GM12878 (cell line): Measurements from ENCODE around the gene PPP1CC. TPM values are rescaled to one million over a fixed set of nuclear protein-coding genes. Genes with fewer than 3 reads are reported as not detected.

Experiments used
- ATAC-seq: fragments of 200-7000 bp; cut with Tn5 transposase; 3 replicates; pipeline ENCODE4 v1.9.1; 2020; ENCODE audit warnings: mild to moderate bottlenecking, moderate library complexity
- BruUV-seq: library from RNA; stranded (reverse); fragments of 400-500 nt; replicated peaks from 2 replicates; lab custom pipeline; 2021; lab: Mats Ljungman, UMichigan
- CTCF ChIA-PET: fragments of 300-600 bp; sonication (Branson Sonifier 250); formaldehyde crosslinking; extraction: SDS; loops from one replicate; lab custom pipeline; 2021; ENCODE audit warnings: inconsistent platforms; lab: Yijun Ruan, JAX
- POLR2A ChIA-PET: fragments of 350-600 bp; formaldehyde crosslinking; extraction: SDS; loops from one replicate; lab custom pipeline; 2021; ENCODE audit warnings: inconsistent platforms; lab: Charles Lee
- RAD21 ChIA-PET: fragments of 300-600 bp; sonication (Branson Sonifier 250); formaldehyde crosslinking; loops from one replicate; lab custom pipeline; 2023; ENCODE audit warnings: antibody characterized with exemption; ENCODE audit not compliant: unreplicated experiment; lab: Charles Lee
- SMC1A ChIA-PET: fragments of 300-600 bp; sonication (Branson Sonifier 250); formaldehyde crosslinking; loops from one replicate; lab custom pipeline; 2023; ENCODE audit not compliant: unreplicated experiment, uncharacterized antibody; lab: Charles Lee
- DNase-seq: peaks from one replicate; pipeline ENCODE4 v3.0.0-alpha.2; 2011; ENCODE audit warnings: low read depth, low spot score
- FAIRE-seq: peaks from 3 replicates; lab custom pipeline; 2011; peaks lifted over from hg19 to GRCh38; lab: Jason Lieb, UNC
- H2AFZ ChIP-seq: 2 replicates; pipeline ENCODE4 v1.6.0; 2011; ENCODE audit warnings: low read depth, low read length, control low read depth; ENCODE audit not compliant: control insufficient read depth
- H3K27ac ChIP-seq: 2 replicates; pipeline ENCODE4 v1.5.1; 2011; ENCODE audit warnings: control low read depth; ENCODE audit not compliant: control insufficient read depth, insufficient read depth
- H3K27me3 ChIP-seq, 2 experiments: replicated peaks in 1 of 2; 2 replicates each; pipeline versions ENCODE4 v1.6.0 to v1.6.1; 2011; ENCODE audit warnings: low read length in 1 of 2; ENCODE audit not compliant: control insufficient read depth in 2 of 2, insufficient read depth in 2 of 2
- H3K36me3 ChIP-seq, 2 experiments: 2 replicates each; pipeline ENCODE4 v1.5.1; 2011; ENCODE audit warnings: low read length in 1 of 2; ENCODE audit not compliant: control insufficient read depth in 2 of 2, insufficient read depth in 2 of 2
- H3K4me1 ChIP-seq: 2 replicates; pipeline ENCODE4 v1.6.1; 2011; ENCODE audit warnings: mild to moderate bottlenecking, low read length, moderate library complexity, mixed read lengths; ENCODE audit not compliant: control insufficient read depth, insufficient read depth
- H3K4me2 ChIP-seq: 2 replicates; pipeline ENCODE4 v1.6.0; 2011; ENCODE audit warnings: control low read depth; ENCODE audit not compliant: control insufficient read depth, insufficient read depth
- H3K4me3 ChIP-seq: fragments of 200-600 bp; sonication (generic); 2 replicates; pipeline ENCODE4 v1.5.1; 2016
- H3K79me2 ChIP-seq: 2 replicates; pipeline ENCODE4 v1.6.0; 2011; ENCODE audit warnings: low read length; ENCODE audit not compliant: control insufficient read depth, insufficient read depth
- H3K9ac ChIP-seq: 2 replicates; pipeline ENCODE4 v1.8.0; 2011; ENCODE audit warnings: low read length, control low read depth, mixed read lengths; ENCODE audit not compliant: control insufficient read depth, insufficient read depth
- H3K9me3 ChIP-seq: replicated peaks from 3 replicates; pipeline ENCODE4 v1.5.1; 2011; ENCODE audit warnings: mild to moderate bottlenecking, low read length; ENCODE audit not compliant: control insufficient read depth, insufficient read depth
- H4K20me1 ChIP-seq: 2 replicates; pipeline ENCODE4 v1.6.0; 2011; ENCODE audit not compliant: control insufficient read depth, insufficient read depth
- CBX3 ChIP-seq: fragments of 200-600 bp; sonication (generic); IDR thresholded peaks from 2 replicates; pipeline ENCODE4 v1.6.1; 2016; ENCODE audit warnings: low read depth, borderline replicate concordance
- DPF2 ChIP-seq: fragments of 450-650 bp; IDR thresholded peaks from 2 replicates; pipeline ENCODE4 v1.6.1; 2017; ENCODE audit warnings: mild to moderate bottlenecking
- ETV6 ChIP-seq, 2 experiments: fragments of 450-650 bp in 1 of 2; IDR thresholded peaks in 1 of 2; conservative IDR thresholded peaks in 1 of 2; 2 replicates each; pipeline ENCODE4 v1.6.1; 2014; ENCODE audit warnings: antibody characterized with exemption in 1 of 2, borderline replicate concordance in 1 of 2, low read depth in 1 of 2, mild to moderate bottlenecking in 1 of 2, moderate library complexity in 1 of 2
- JUND ChIP-seq: IDR thresholded peaks from 2 replicates; pipeline ENCODE4 v1.6.1; 2012; ENCODE audit warnings: low read depth, mild to moderate bottlenecking, low read length, improper control_type of control experiment, moderate library complexity
- NFXL1 ChIP-seq: fragments of 450-650 bp; IDR thresholded peaks from 2 replicates; pipeline ENCODE4 v1.6.1; 2017; ENCODE audit warnings: antibody characterized with exemption, mild to moderate bottlenecking, borderline replicate concordance
- PAX5 ChIP-seq: IDR thresholded peaks from 2 replicates; pipeline ENCODE4 v1.6.1; 2011; ENCODE audit warnings: low read depth, low read length, borderline replicate concordance
- POLR2AphosphoS5 ChIP-seq: IDR thresholded peaks from 2 replicates; pipeline ENCODE4 v1.6.1; 2011; ENCODE audit warnings: mild to moderate bottlenecking, low read length, inconsistent platforms
- SKIL ChIP-seq: fragments of 450-650 bp; IDR thresholded peaks from 2 replicates; pipeline ENCODE4 v1.6.1; 2017; ENCODE audit warnings: mild to moderate bottlenecking, low read depth, inconsistent platforms; ENCODE audit not compliant: poor library complexity, severe bottlenecking
- SMAD5 ChIP-seq: IDR thresholded peaks from 2 replicates; pipeline ENCODE4 v1.6.1; 2016; ENCODE audit warnings: antibody characterized with exemption, low read depth
- SREBF1 ChIP-seq: IDR thresholded peaks from 2 replicates; pipeline ENCODE4 v1.6.1; 2012; ENCODE audit warnings: mild to moderate bottlenecking, low read length
- TBL1XR1 ChIP-seq: IDR thresholded peaks from 2 replicates; pipeline ENCODE4 v1.6.1; 2012; ENCODE audit warnings: low read depth, low read length, improper control_type of control experiment
- TCF3 ChIP-seq: IDR thresholded peaks from 2 replicates; pipeline ENCODE4 v1.6.1; 2012; ENCODE audit warnings: low read depth, mild to moderate bottlenecking, low read length, borderline replicate concordance; ENCODE audit not compliant: insufficient read depth
- TCF7 ChIP-seq: IDR thresholded peaks from 2 replicates; pipeline ENCODE4 v1.6.1; 2014; ENCODE audit warnings: antibody characterized with exemption, borderline replicate concordance
- ZBED1 ChIP-seq: IDR thresholded peaks from 2 replicates; pipeline ENCODE4 v1.6.1; 2016; ENCODE audit warnings: borderline replicate concordance
- ZNF217 ChIP-seq: fragments of 450-650 bp; IDR thresholded peaks from 2 replicates; pipeline ENCODE4 v1.6.1; 2017; ENCODE audit warnings: antibody characterized with exemption, mild to moderate bottlenecking
- ZNF384 ChIP-seq: IDR thresholded peaks from 2 replicates; pipeline ENCODE4 v1.6.1; 2012; ENCODE audit warnings: low read depth, mild to moderate bottlenecking, low read length, improper control_type of control experiment, borderline replicate concordance
- WGBS: methylation state at CpG from one replicate; pipeline ENCODE4 v1.1.6; 2016; ENCODE audit warnings: low lambda C conversion rate; ENCODE audit not compliant: insufficient replicate concordance, insufficient coverage; ENCODE audit errors: missing lambda C conversion rate; 5-methylcytosine and 5-hydroxymethylcytosine counted together
- in situ Hi-C: fragments of 300-500 bp; cut with MboI; formaldehyde crosslinking; loops from 9 replicates; pipeline ENCODE4 v1.14.3; 2018; ENCODE audit warnings: mixed read lengths
- intact Hi-C: fragments of 100-400 bp; cut with micrococcal nuclease; formaldehyde crosslinking; loops from one replicate; pipeline ENCODE4 v1.14.2; 2022; ENCODE audit not compliant: unreplicated experiment
- polyA plus RNA-seq, 11 experiments: library from polyadenylated mRNA; depleted of rRNA in 4 of 11; unstranded in 6 of 11; stranded (reverse) in 5 of 11; fragments of >200 nt; fragmentation: Nextera tagmentation in 4 of 11; fragmentation: Illumina TruSeq in 1 of 11; extraction: Ambion mirVana in 4 of 11; extraction: Trizol in 1 of 11; gene quantifications; 1 replicate in 1 of 11; 2 replicates in 10 of 11; pipeline versions ENCODE4 v1.2.1 to v1.2.3, GENCODE V29; 2011 to 2016; ENCODE audit warnings: inconsistent platforms in 2 of 11, missing spikeins in 2 of 11, low read depth in 1 of 11
- total RNA-seq, 4 experiments: library from RNA; depleted of rRNA in 3 of 4; stranded (reverse); fragments of >200 nt in 3 of 4; fragmentation: Illumina TruSeq in 1 of 4; extraction: Trizol in 1 of 4; gene quantifications; 2 replicates each; pipeline versions ENCODE4 v1.2.1 to v1.2.3, GENCODE V29; 2013 to 2021
- TF ChIP-seq, protein P1 (sequence below): IDR thresholded peaks from 2 replicates; pipeline ENCODE4 v1.6.1; 2011; ENCODE audit warnings: low read depth, mild to moderate bottlenecking, low read length, moderate library complexity, borderline replicate concordance; ENCODE audit errors: extremely low read depth
- TF ChIP-seq, protein P2 (sequence below): fragments of 450-650 bp; conservative IDR thresholded peaks from 2 replicates; pipeline ENCODE4 v1.6.1; 2017; ENCODE audit warnings: mild to moderate bottlenecking, moderate library complexity

The PPP1CC gene
- total and polyA plus RNA-seq, 10 of the 15 experiments (the other 5 are each of a cell fraction or from before 2014, with no cell fraction given), result 64.4 to 279 (median 157) TPM

GRCh38 chr12:110786012-110786411 is 43.3 kb upstream of the PPP1CC start:
- Histone ChIP-seq H3K4me2 (no peak overlapping the region), H3K36me3 (no peaks in the 10 kb centered on the region), H3K79me2 (no peaks in the 10 kb centered on the region), H4K20me1 (no peaks in the 10 kb centered on the region)
- FAIRE-seq, result no peak
- TF ChIP-seq, protein P1, sequence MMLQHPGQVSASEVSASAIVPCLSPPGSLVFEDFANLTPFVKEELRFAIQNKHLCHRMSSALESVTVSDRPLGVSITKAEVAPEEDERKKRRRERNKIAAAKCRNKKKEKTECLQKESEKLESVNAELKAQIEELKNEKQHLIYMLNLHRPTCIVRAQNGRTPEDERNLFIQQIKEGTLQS, result no peak
- TF ChIP-seq ZBED1 (no peak), JUND (no peak), SMAD5 (no peak), TBL1XR1 (no peak), ETV6 (conservative IDR thresholded peaks at IDR 0.05 in 1 of 2, IDR thresholded peaks at IDR 0.05 in 1 of 2; ENCODE audit: borderline replicate concordance in 1 of 2, low read depth in 1 of 2) (no peak), NFXL1 (no peak), ZNF384 (no peak), TCF7 (no peak), DPF2 (no peak), CBX3 (no peak), POLR2AphosphoS5 (no peak), SREBF1 (no peak), TCF3 (no peak), PAX5 (no peak), ZNF217 (no peak), SKIL (no peak)
- TF ChIP-seq, protein P2, sequence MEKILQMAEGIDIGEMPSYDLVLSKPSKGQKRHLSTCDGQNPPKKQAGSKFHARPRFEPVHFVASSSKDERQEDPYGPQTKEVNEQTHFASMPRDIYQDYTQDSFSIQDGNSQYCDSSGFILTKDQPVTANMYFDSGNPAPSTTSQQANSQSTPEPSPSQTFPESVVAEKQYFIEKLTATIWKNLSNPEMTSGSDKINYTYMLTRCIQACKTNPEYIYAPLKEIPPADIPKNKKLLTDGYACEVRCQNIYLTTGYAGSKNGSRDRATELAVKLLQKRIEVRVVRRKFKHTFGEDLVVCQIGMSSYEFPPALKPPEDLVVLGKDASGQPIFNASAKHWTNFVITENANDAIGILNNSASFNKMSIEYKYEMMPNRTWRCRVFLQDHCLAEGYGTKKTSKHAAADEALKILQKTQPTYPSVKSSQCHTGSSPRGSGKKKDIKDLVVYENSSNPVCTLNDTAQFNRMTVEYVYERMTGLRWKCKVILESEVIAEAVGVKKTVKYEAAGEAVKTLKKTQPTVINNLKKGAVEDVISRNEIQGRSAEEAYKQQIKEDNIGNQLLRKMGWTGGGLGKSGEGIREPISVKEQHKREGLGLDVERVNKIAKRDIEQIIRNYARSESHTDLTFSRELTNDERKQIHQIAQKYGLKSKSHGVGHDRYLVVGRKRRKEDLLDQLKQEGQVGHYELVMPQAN, result no peak
- TF ChIP-seq, all 136 proteins: peak for 0
- intact Hi-C loops (no loop called here), in situ Hi-C loops (no loop called here)
- Histone ChIP-seq H3K9me3 (no peaks in the 10 kb centered on the region), H3K4me3 (no peak overlapping the region), H3K27me3 (no peaks in the 10 kb centered on the region), H3K4me1 (peaks cover 15% of the 10 kb centered on the region), H3K9ac (no peak overlapping the region), H3K27ac (no peak overlapping the region), H2AFZ (no peak overlapping the region)
- WGBS, result 69% methylated on average over 7 of the region's 7 CpGs
- CTCF ChIA-PET, result no interaction called here
- BruUV-seq, result no TSS peak
- DNase-seq (no peak), ATAC-seq (no peak)
- SMC1A ChIA-PET, result no interaction called here
- RAD21 ChIA-PET, result no interaction called here
- POLR2A ChIA-PET, result interaction anchor here (1.4 kb wide), 1 partner anchor 9 kb away, joined by 7 read pairs; no protein-coding TSS in a partner anchor
